K562 (cell line): Measurements from ENCODE around the gene SHANK1. TPM values are rescaled to one million over a fixed set of nuclear protein-coding genes. Genes with fewer than 3 reads are reported as not detected.

Source experiments
- CEBPG ChIP-seq, 3 experiments: fragments of 200-800 bp in 1 of 3; sonication (Bioruptor generic) in 1 of 3; sonication (generic) in 1 of 3; formaldehyde crosslinking in 1 of 3; IDR thresholded peaks in 2 of 3; conservative IDR thresholded peaks in 1 of 3; 2 replicates each; pipeline versions ENCODE4 v1.6.1 to v1.8.0; 2016 to 2022; ENCODE audit warnings: missing compliant biosample characterization in 2 of 3, missing genetic modification characterization in 2 of 3, mild to moderate bottlenecking in 1 of 3, missing genetic modification reagents in 1 of 3
- DDX20 ChIP-seq: fragments of 450-650 bp; IDR thresholded peaks from 2 replicates; pipeline ENCODE4 v1.6.1; 2016; ENCODE audit warnings: missing genetic modification characterization, low read depth, mild to moderate bottlenecking, missing compliant biosample characterization, moderate library complexity
- DMBX1 ChIP-seq: fragments of 250-450 bp; sonication (Bioruptor Pico); IDR thresholded peaks from 2 replicates; pipeline ENCODE4 v1.8.0; 2022; ENCODE audit warnings: inconsistent platforms, mild to moderate bottlenecking, moderate library complexity, borderline replicate concordance
- KLF1 ChIP-seq: fragments of 450-650 bp; IDR thresholded peaks from 2 replicates; pipeline ENCODE4 v1.6.1; 2016; ENCODE audit warnings: missing genetic modification characterization, missing compliant biosample characterization
- LARP7 ChIP-seq: fragments of 450-650 bp; IDR thresholded peaks from 2 replicates; pipeline ENCODE4 v1.6.1; 2016
- PHTF2 ChIP-seq: fragments of 250-450 bp; sonication (Bioruptor Pico); IDR thresholded peaks from 2 replicates; pipeline ENCODE4 v1.5.0; 2021; ENCODE audit warnings: mild to moderate bottlenecking
- SETDB1 ChIP-seq: IDR thresholded peaks from one replicate; pipeline ENCODE4 v1.6.1; 2012; ENCODE audit warnings: low read length, control low read depth, inconsistent platforms
- SMARCA4 ChIP-seq: fragments of 450-650 bp; IDR thresholded peaks from 2 replicates; pipeline ENCODE4 v1.6.1; 2016
- SRSF7 ChIP-seq: fragments of 200-400 bp; formaldehyde crosslinking; optimal IDR thresholded peaks from 2 replicates; pipeline ENCODE3; 2017; ENCODE audit warnings: mild to moderate bottlenecking, low read depth, low read length
- TCF7L2 ChIP-seq: fragments of 150-350 bp; IDR thresholded peaks from 2 replicates; pipeline ENCODE4 v1.6.1; 2016; ENCODE audit warnings: low read depth, mild to moderate bottlenecking, low read length, moderate library complexity
- polyA plus RNA-seq, 8 experiments: library from polyadenylated mRNA; depleted of rRNA in 4 of 8; stranded (reverse) in 5 of 8; unstranded in 3 of 8; fragments of >200 nt; fragmentation: Nextera tagmentation in 2 of 8; fragmentation: Illumina TruSeq in 1 of 8; extraction: Ambion mirVana in 2 of 8; extraction: Trizol in 1 of 8; gene quantifications; 2 replicates each; pipeline versions ENCODE4 v1.2.1 to v1.2.3, GENCODE V29; 2011 to 2014; ENCODE audit warnings: inconsistent platforms in 1 of 8, missing spikeins in 1 of 8
- total RNA-seq, 7 experiments: library from RNA; depleted of rRNA in 6 of 7; stranded (reverse); fragments of >200 nt in 6 of 7; fragmentation: Illumina TruSeq in 2 of 7; extraction: Trizol in 2 of 7; gene quantifications; 2 replicates each; pipeline versions ENCODE4 v1.2.1 to v1.2.3, GENCODE V29; 2011 to 2021; ENCODE audit warnings: low replicate concordance in 1 of 7
- TF ChIP-seq, protein P1 (sequence below), 2 experiments: IDR thresholded peaks in 1 of 2; conservative IDR thresholded peaks in 1 of 2; 2 replicates each; pipeline ENCODE4 v1.6.1; 2016; ENCODE audit warnings: low read depth in 2 of 2, mild to moderate bottlenecking in 1 of 2, missing compliant biosample characterization in 1 of 2, missing genetic modification characterization in 1 of 2, moderate library complexity in 1 of 2
- TF ChIP-seq, protein P2 (sequence below): fragments of 450-650 bp; IDR thresholded peaks from 2 replicates; pipeline ENCODE4 v1.7.0; 2016; ENCODE audit warnings: borderline replicate concordance
- TF ChIP-seq, protein P3 (sequence below), 2 experiments: fragments of 450-650 bp in 1 of 2; sonication (generic) in 1 of 2; formaldehyde crosslinking; conservative IDR thresholded peaks; 2 replicates each; pipeline versions ENCODE4 v1.4.0 to v1.8.1; 2020 to 2022; ENCODE audit warnings: mild to moderate bottlenecking in 1 of 2, missing genetic modification reagents in 1 of 2
- TF ChIP-seq, protein P4 (sequence below): fragments of 250-450 bp; sonication (Bioruptor Pico); IDR thresholded peaks from 2 replicates; pipeline ENCODE4 v1.5.0; 2021
- TF ChIP-seq, protein P5 (sequence below): fragments of 200-800 bp; sonication (Bioruptor generic); IDR thresholded peaks from 2 replicates; pipeline ENCODE4 v1.6.1; 2017; ENCODE audit warnings: missing genetic modification characterization, missing compliant biosample characterization
- TF ChIP-seq, protein P6 (sequence below): fragments of 450-650 bp; IDR thresholded peaks from 2 replicates; pipeline ENCODE4 v1.6.1; 2016

SHANK1 gene
- total and polyA plus RNA-seq, 9 of the 15 experiments (the other 6 are each of a cell fraction or from before 2014, with no cell fraction given) = 0.33 to 1.3 (median 0.55) TPM; not detected in 2

DNA sequence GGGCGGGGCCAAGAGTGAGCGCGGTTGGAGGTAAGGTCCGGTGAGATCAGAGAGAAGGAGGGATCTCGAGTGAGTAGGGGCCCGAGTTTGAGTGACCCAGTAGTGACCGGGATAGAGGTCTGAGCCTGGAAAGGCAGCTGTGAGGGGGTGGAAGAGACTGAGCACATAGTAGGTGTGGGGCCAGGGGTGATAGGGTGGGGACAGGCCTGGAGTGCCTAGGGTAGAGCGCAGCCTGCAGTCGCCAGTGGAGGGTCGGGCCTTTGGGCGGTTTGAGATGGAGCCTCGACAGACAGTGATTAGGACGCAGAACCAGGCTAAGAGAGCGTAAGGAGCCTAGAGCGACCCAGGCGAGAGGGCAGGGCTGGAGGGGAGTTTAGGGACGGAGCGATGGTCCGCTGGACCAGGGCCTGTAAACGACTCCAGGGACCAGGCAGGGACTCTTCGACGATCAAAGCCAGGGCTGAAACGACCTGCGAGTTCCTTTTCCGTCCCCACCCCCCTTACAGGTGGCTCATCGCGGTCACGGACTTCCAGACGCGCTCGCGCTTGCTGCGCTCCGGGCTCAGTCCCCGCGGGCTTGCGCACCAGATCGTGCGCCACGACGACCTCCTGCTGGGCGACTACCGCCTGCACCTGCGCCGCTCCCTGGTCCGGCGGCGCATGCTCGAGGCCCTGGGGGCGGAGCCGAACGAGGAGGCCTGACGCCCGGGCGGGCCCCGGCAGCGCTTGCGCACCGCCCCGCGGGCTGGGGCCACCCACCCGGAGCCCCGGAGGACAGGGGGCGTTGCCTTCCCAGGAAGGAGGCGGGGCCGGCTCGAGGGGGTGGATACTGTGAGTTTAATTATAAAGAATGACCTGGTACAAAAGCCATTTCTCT, 60.9 kb downstream of the SHANK1 start (continued):
- TF ChIP-seq, protein P1, sequence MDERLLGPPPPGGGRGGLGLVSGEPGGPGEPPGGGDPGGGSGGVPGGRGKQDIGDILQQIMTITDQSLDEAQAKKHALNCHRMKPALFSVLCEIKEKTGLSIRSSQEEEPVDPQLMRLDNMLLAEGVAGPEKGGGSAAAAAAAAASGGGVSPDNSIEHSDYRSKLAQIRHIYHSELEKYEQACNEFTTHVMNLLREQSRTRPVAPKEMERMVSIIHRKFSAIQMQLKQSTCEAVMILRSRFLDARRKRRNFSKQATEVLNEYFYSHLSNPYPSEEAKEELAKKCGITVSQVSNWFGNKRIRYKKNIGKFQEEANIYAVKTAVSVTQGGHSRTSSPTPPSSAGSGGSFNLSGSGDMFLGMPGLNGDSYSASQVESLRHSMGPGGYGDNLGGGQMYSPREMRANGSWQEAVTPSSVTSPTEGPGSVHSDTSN (CRISPR knock-in tag; IDR thresholded peaks at IDR 0.05; ENCODE audit: low read depth) = no peak
- TF ChIP-seq, protein P1 (tag; conservative IDR thresholded peaks at IDR 0.05; ENCODE audit: low read depth) = no peak
- TF ChIP-seq SRSF7 = no peak
- TF ChIP-seq, protein P2, sequence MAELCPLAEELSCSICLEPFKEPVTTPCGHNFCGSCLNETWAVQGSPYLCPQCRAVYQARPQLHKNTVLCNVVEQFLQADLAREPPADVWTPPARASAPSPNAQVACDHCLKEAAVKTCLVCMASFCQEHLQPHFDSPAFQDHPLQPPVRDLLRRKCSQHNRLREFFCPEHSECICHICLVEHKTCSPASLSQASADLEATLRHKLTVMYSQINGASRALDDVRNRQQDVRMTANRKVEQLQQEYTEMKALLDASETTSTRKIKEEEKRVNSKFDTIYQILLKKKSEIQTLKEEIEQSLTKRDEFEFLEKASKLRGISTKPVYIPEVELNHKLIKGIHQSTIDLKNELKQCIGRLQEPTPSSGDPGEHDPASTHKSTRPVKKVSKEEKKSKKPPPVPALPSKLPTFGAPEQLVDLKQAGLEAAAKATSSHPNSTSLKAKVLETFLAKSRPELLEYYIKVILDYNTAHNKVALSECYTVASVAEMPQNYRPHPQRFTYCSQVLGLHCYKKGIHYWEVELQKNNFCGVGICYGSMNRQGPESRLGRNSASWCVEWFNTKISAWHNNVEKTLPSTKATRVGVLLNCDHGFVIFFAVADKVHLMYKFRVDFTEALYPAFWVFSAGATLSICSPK = peak; percentile 96
- TF ChIP-seq PHTF2 = no peak
- TF ChIP-seq, protein P3, sequence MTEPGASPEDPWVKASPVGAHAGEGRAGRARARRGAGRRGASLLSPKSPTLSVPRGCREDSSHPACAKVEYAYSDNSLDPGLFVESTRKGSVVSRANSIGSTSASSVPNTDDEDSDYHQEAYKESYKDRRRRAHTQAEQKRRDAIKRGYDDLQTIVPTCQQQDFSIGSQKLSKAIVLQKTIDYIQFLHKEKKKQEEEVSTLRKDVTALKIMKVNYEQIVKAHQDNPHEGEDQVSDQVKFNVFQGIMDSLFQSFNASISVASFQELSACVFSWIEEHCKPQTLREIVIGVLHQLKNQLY (CRISPR knock-in tag; conservative IDR thresholded peaks at IDR 0.05) = peak in 1 of 2 experiments; percentile 59; a peak in 1 of 4 replicates
- TF ChIP-seq SMARCA4 = peak; percentile 51; the same call in 1 of the 2 replicates
- TF ChIP-seq, protein P4, sequence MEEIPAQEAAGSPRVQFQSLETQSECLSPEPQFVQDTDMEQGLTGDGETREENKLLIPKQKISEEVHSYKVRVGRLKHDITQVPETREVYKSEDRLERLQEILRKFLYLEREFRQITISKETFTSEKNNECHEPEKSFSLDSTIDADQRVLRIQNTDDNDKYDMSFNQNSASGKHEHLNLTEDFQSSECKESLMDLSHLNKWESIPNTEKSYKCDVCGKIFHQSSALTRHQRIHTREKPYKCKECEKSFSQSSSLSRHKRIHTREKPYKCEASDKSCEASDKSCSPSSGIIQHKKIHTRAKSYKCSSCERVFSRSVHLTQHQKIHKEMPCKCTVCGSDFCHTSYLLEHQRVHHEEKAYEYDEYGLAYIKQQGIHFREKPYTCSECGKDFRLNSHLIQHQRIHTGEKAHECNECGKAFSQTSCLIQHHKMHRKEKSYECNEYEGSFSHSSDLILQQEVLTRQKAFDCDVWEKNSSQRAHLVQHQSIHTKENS (CRISPR knock-in tag) = no peak
- no peak for TF ChIP-seq DMBX1
- TF ChIP-seq TCF7L2 = no peak
- TF ChIP-seq, protein P5, sequence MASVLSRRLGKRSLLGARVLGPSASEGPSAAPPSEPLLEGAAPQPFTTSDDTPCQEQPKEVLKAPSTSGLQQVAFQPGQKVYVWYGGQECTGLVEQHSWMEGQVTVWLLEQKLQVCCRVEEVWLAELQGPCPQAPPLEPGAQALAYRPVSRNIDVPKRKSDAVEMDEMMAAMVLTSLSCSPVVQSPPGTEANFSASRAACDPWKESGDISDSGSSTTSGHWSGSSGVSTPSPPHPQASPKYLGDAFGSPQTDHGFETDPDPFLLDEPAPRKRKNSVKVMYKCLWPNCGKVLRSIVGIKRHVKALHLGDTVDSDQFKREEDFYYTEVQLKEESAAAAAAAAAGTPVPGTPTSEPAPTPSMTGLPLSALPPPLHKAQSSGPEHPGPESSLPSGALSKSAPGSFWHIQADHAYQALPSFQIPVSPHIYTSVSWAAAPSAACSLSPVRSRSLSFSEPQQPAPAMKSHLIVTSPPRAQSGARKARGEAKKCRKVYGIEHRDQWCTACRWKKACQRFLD = no peak
- TF ChIP-seq, protein P6, sequence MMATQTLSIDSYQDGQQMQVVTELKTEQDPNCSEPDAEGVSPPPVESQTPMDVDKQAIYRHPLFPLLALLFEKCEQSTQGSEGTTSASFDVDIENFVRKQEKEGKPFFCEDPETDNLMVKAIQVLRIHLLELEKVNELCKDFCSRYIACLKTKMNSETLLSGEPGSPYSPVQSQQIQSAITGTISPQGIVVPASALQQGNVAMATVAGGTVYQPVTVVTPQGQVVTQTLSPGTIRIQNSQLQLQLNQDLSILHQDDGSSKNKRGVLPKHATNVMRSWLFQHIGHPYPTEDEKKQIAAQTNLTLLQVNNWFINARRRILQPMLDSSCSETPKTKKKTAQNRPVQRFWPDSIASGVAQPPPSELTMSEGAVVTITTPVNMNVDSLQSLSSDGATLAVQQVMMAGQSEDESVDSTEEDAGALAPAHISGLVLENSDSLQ = no peak
- no peak for TF ChIP-seq SETDB1
- no peak; the same call in 1 of the 2 replicates for TF ChIP-seq CEBPG (CRISPR knock-in tag; IDR thresholded peaks at IDR 0.05)
- no peak for TF ChIP-seq CEBPG (tag; conservative IDR thresholded peaks at IDR 0.05 in 1 of 2, IDR thresholded peaks at IDR 0.05 in 1 of 2)
- TF ChIP-seq KLF1 (tag) = no peak
- peak; percentile 98 for TF ChIP-seq LARP7
- no peak for TF ChIP-seq DDX20
